GM12875 (cell line): Measurements from ENCODE around the gene CTNND2.

ENCODE experiments used
- H3K4me3 ChIP-seq: one replicate; pipeline ENCODE4 v1.5.1; 2011; ENCODE audit warnings: low read depth, low read length, control low read depth
- CTCF ChIP-seq: IDR thresholded peaks from 2 replicates; pipeline ENCODE4 v1.5.1; 2011; ENCODE audit warnings: low read depth, mild to moderate bottlenecking, control low read depth, inconsistent platforms, low read length, moderate library complexity, borderline replicate concordance; ENCODE audit not compliant: insufficient read depth

Gene CTNND2

GRCh38 chr5:11878814-11879213, 25.4 kb downstream of the CTNND2 start:
- H3K4me3 ChIP-seq, result no peak overlapping the region
- TF ChIP-seq CTCF, result no peak

GRCh38 chr5:11873587-11873986, 30.7 kb downstream of the CTNND2 start:
- no peak for TF ChIP-seq CTCF

GRCh38 chr5:11869203-11869602, 35.0 kb downstream of the CTNND2 start:
- no peak overlapping the region for H3K4me3 ChIP-seq
- TF ChIP-seq CTCF, result no peak

More at GRCh38 chr5:11873587-11873986, 30.7 kb downstream of the CTNND2 start:
- H3K4me3 ChIP-seq, result no peak overlapping the region

GRCh38 chr5:11863911-11864310, 40.3 kb downstream of the CTNND2 start:
- TF ChIP-seq CTCF, result no peak
- H3K4me3 ChIP-seq, result no peak overlapping the region

- no peak overlapping the region for H3K4me3 ChIP-seq
- no peak for TF ChIP-seq CTCF
Observed at GRCh38 chr5:11857391-11857790, 46.9 kb downstream of the CTNND2 start.

- no peak for TF ChIP-seq CTCF
- no peak overlapping the region for H3K4me3 ChIP-seq
Observed at GRCh38 chr5:11854936-11855335, 49.3 kb downstream of the CTNND2 start.

- H3K4me3 ChIP-seq, result no peak overlapping the region
- no peak for TF ChIP-seq CTCF
Observed at GRCh38 chr5:11853796-11854195, 50.5 kb downstream of the CTNND2 start.
